Brain microvascular endothelial cell (primary cell): ENCODE data around the gene FSD1.
"Not testable (repeated sequence)": the region's sequence is repeated elsewhere in the genome, so short reads cannot be mapped to it uniquely, and the experiment has no call there.

Experiments used
- DNase-seq: peaks from one replicate; pipeline ENCODE4 v3.0.0-alpha.2; 2020
- H3K27ac ChIP-seq: fragments of 250-450 bp; sonication (Bioruptor Pico); 2 replicates; pipeline ENCODE4 v1.5.1; 2020; ENCODE audit warnings: mild to moderate bottlenecking, moderate library complexity
- H3K27me3 ChIP-seq: fragments of 250-450 bp; sonication (Bioruptor Pico); replicated peaks from 2 replicates; pipeline ENCODE4 v1.5.1; 2020; ENCODE audit warnings: mild to moderate bottlenecking
- H3K36me3 ChIP-seq: fragments of 250-450 bp; sonication (Bioruptor Pico); replicated peaks from 2 replicates; pipeline ENCODE4 v1.5.1; 2020; ENCODE audit warnings: mild to moderate bottlenecking
- H3K4me3 ChIP-seq: 2 replicates; pipeline ENCODE4 v1.5.1; 2011; ENCODE audit warnings: low read depth, mild to moderate bottlenecking, control low read depth, low read length, moderate library complexity
- CTCF ChIP-seq: IDR thresholded peaks from 2 replicates; pipeline ENCODE4 v1.5.1; 2011; ENCODE audit warnings: low read depth, mild to moderate bottlenecking, moderate library complexity, low read length, control low read depth, inconsistent platforms; ENCODE audit errors: missing control alignments
- in situ Hi-C: cut with HindIII; loops from 2 replicates; pipeline ENCODE4 v1.10.0; 2017; ENCODE audit warnings: low sequenced_read_pairs, low pct_ligation_motif_present

The FSD1 gene

GRCh38 chr19:4326837-4327251 is 22.4 kb downstream of the FSD1 start:
- Histone ChIP-seq H3K27me3 (no peaks in the 10 kb centered on the region), H3K36me3 (no peaks in the 10 kb centered on the region), H3K27ac (no peak overlapping the region), H3K4me3 (peak overlapping the region; percentile 29)
- TF ChIP-seq CTCF, result no peak
- in situ Hi-C loops, result no loop called here
- no peak for DNase-seq

- H3K27me3 ChIP-seq, result no peaks in the 10 kb centered on the region
- TF ChIP-seq CTCF, result no peak
- H3K36me3 ChIP-seq, result no peaks in the 10 kb centered on the region
- peak overlapping the region; percentile 42 for H3K4me3 ChIP-seq
- DNase-seq, result peak; percentile 82
- H3K27ac ChIP-seq, result no peak overlapping the region
- in situ Hi-C loops, result no loop called here
Observed at GRCh38 chr19:4327252-4327876, 23.0 kb downstream of the FSD1 start.

- H3K27ac ChIP-seq, result no peak overlapping the region
Observed at GRCh38 chr19:4327877-4328242, 23.5 kb downstream of the FSD1 start.

GRCh38 chr19:4328243-4328990 is 24.0 kb downstream of the FSD1 start:
- no peaks in the 10 kb centered on the region for H3K36me3 ChIP-seq
- peak overlapping the region; percentile 60 for H3K4me3 ChIP-seq
- DNase-seq, result peak; percentile 96
- in situ Hi-C loops, result no loop called here
- no peaks in the 10 kb centered on the region for H3K27me3 ChIP-seq
- TF ChIP-seq CTCF, result no peak
- H3K27ac ChIP-seq, result peak overlapping the region; percentile 69

More at GRCh38 chr19:4327877-4328242, 23.5 kb downstream of the FSD1 start:
- DNase-seq, result no peak
- Histone ChIP-seq H3K36me3 (no peaks in the 10 kb centered on the region), H3K4me3 (peak overlapping the region; percentile 42), H3K27me3 (no peaks in the 10 kb centered on the region)
- in situ Hi-C loops, result no loop called here
- TF ChIP-seq CTCF, result no peak

GRCh38 chr19:4328991-4329681 is 24.7 kb downstream of the FSD1 start:
- peak overlapping the region; percentile 60 for H3K4me3 ChIP-seq
- DNase-seq, in situ Hi-C loops, H3K36me3 ChIP-seq, H3K27me3 ChIP-seq: not testable (repeated sequence)
- H3K27ac ChIP-seq, result peak overlapping the region; percentile 69

GRCh38 chr19:4329858-4330257 is 25.5 kb downstream of the FSD1 start:
- Histone ChIP-seq H3K27me3 (no peaks in the 10 kb centered on the region), H3K4me3 (no peak overlapping the region), H3K27ac (no peak overlapping the region), H3K36me3 (no peaks in the 10 kb centered on the region)
- TF ChIP-seq CTCF, result no peak
- in situ Hi-C loops, result no loop called here
- no peak for DNase-seq
